ENCODE measurements around the gene VTI1A.

- TF ChIP-seq CTCF (IDR thresholded peaks at IDR 0.05), result no peak
- TF ChIP-seq POLR2A (IDR thresholded peaks at IDR 0.05), result no peak
These were observed 297.4 kb downstream of the VTI1A start for GRCh38 chr10:112744181-112745096.
